T-cell (primary cell): ENCODE measurements around the gene ADGRF5. TPM values are rescaled to one million over a fixed set of nuclear protein-coding genes. Genes with fewer than 3 reads are reported as not detected.

Source experiments
- ATAC-seq, 4 experiments: fragments of 200-7000 bp in 3 of 4; fragments of 150-1000 bp in 1 of 4; cut with Tn5 transposase; replicated peaks in 1 of 4; 1 replicate in 3 of 4; 2 replicates in 1 of 4; pipeline ENCODE4 v1.10.0; 2021; ENCODE audit warnings: moderate library complexity in 3 of 4, mild to moderate bottlenecking in 2 of 4, moderate number of reproducible peaks in 1 of 4
- CTCF ChIA-PET, 2 donors: fragments of 300-600 bp; sonication (Branson Sonifier 250); formaldehyde crosslinking; loops; one replicate each; lab custom pipeline; 2022; ENCODE audit warnings: antibody characterized with exemption in 2 of 2; lab: Charles Lee
- POLR2A ChIA-PET, 2 donors: fragments of 300-600 bp; sonication (Branson Sonifier 250); formaldehyde crosslinking; loops; one replicate each; lab custom pipeline; 2022; ENCODE audit warnings: antibody characterized with exemption in 2 of 2; lab: Charles Lee
- DNase-seq, 35 experiments: peaks; one replicate each; pipeline versions ENCODE4 v3.0.0 to v3.0.0-alpha.2; 2013 to 2023
- H3K27ac ChIP-seq: one replicate; pipeline ENCODE4 v1.5.1; 2013; ENCODE audit warnings: low read length
- H3K27me3 ChIP-seq, 2 experiments: replicated peaks in 1 of 2; 1 replicate in 1 of 2; 2 replicates in 1 of 2; pipeline versions ENCODE4 v1.6.1 to v1.7.0; 2013; ENCODE audit warnings: low read length in 1 of 2, mixed read lengths in 1 of 2; ENCODE audit not compliant: control insufficient read depth in 2 of 2, insufficient read depth in 2 of 2; ENCODE audit errors: extremely low read depth in 1 of 2
- H3K36me3 ChIP-seq, 2 donors: 1 replicate in 1 of 2; 2 replicates in 1 of 2; pipeline versions ENCODE4 v1.6.1 to v1.7.0; 2013; ENCODE audit warnings: low read length in 1 of 2; ENCODE audit not compliant: control insufficient read depth in 2 of 2, insufficient read depth in 1 of 2; ENCODE audit errors: extremely low read depth in 1 of 2
- H3K4me1 ChIP-seq, 2 experiments: 1 replicate in 1 of 2; 2 replicates in 1 of 2; pipeline versions ENCODE4 v1.6.1 to v1.7.0; 2013; ENCODE audit warnings: low read length in 2 of 2, mixed read lengths in 1 of 2; ENCODE audit not compliant: insufficient read depth in 2 of 2, control insufficient read depth in 1 of 2; ENCODE audit errors: extremely low read depth in 1 of 2
- H3K4me3 ChIP-seq, 2 donors: 1 replicate in 1 of 2; 2 replicates in 1 of 2; pipeline versions ENCODE4 v1.5.1 to v1.7.0; 2013; ENCODE audit warnings: mild to moderate bottlenecking in 2 of 2, low read length in 1 of 2, moderate library complexity in 1 of 2; ENCODE audit not compliant: control insufficient read depth in 1 of 2; ENCODE audit errors: extremely low read depth in 1 of 2
- H3K9me3 ChIP-seq: 2 replicates; pipeline ENCODE4 v1.7.0; 2013
- H3K27ac Mint-ChIP-seq, 2 donors: one replicate each; pipeline ENCODE4 v1.8.0; 2020 to 2021; ENCODE audit warnings: mild to moderate bottlenecking in 2 of 2, mixed read lengths in 2 of 2
- H3K27me3 Mint-ChIP-seq, 2 donors: one replicate each; pipeline ENCODE4 v1.8.0; 2021 to 2022; ENCODE audit warnings: mixed read lengths in 2 of 2
- H3K36me3 Mint-ChIP-seq: one replicate; pipeline ENCODE4 v1.8.0; 2021; ENCODE audit warnings: mixed read lengths
- H3K4me1 Mint-ChIP-seq, 3 donors: one replicate each; pipeline ENCODE4 v1.8.0; 2020 to 2022; ENCODE audit warnings: mixed read lengths in 3 of 3, mild to moderate bottlenecking in 1 of 3
- H3K4me3 Mint-ChIP-seq, 3 donors: one replicate each; pipeline ENCODE4 v1.8.0; 2020 to 2022; ENCODE audit warnings: mild to moderate bottlenecking in 3 of 3, mixed read lengths in 3 of 3, moderate library complexity in 3 of 3
- H3K9me3 Mint-ChIP-seq, 3 donors: one replicate each; pipeline ENCODE4 v1.8.0; 2020 to 2022; ENCODE audit warnings: mixed read lengths in 3 of 3
- WGBS: methylation state at CpG from one replicate; pipeline ENCODE4 v1.1.5; 2013; ENCODE audit warnings: missing lambda C conversion rate; ENCODE audit not compliant: insufficient coverage; 5-methylcytosine and 5-hydroxymethylcytosine counted together
- total RNA-seq, 35 experiments: library from RNA in 6 of 35; stranded (reverse) in 6 of 35; fragments of 120-200 nt in 1 of 35; gene quantifications; one replicate each; pipeline versions ENCODE4 v1.2.1 to v1.2.4 and lab custom pipeline; 2013 to 2026

Gene ADGRF5
- total RNA-seq, 5 donors from 2014 or later (not counting 1 experiment from before 2014, with no cell fraction given), result 0.07 to 0.32 (median 0.22) TPM; not detected in 2

- H3K4me3 ChIP-seq, result no peak overlapping the region
- no peaks in the 10 kb centered on the region for H3K27me3 ChIP-seq
- Mint-ChIP-seq H3K4me1 (no peaks in the 10 kb centered on the region), H3K27me3 (peaks cover 3 to 9% of the 10 kb centered on the region in 2 donors), H3K36me3 (no peaks in the 10 kb centered on the region), H3K9me3 (no peaks in the 10 kb centered on the region), H3K27ac (no peak overlapping the region), H3K4me3 (no peak overlapping the region)
- no peaks in the 10 kb centered on the region for H3K36me3 ChIP-seq
- H3K27ac ChIP-seq, result no peak overlapping the region
- DNase-seq (no peak), ATAC-seq (no peak)
- no peaks in the 10 kb centered on the region for H3K9me3 ChIP-seq
- POLR2A ChIA-PET, result no interaction called here
- CTCF ChIA-PET, result no interaction called here
- no peaks in the 10 kb centered on the region for H3K4me1 ChIP-seq
Measured at GRCh38 chr6:46915380-46915779, 6.4 kb downstream of the ADGRF5 start.

GRCh38 chr6:46914279-46914810 is 7.4 kb downstream of the ADGRF5 start:
- H3K27ac ChIP-seq, result no peak overlapping the region
- no peak overlapping the region for H3K4me3 ChIP-seq
- Mint-ChIP-seq H3K36me3 (no peaks in the 10 kb centered on the region), H3K27ac (no peak overlapping the region), H3K27me3 (peaks cover 3 to 9% of the 10 kb centered on the region in 2 donors), H3K4me3 (no peak overlapping the region), H3K4me1 (no peaks in the 10 kb centered on the region), H3K9me3 (no peaks in the 10 kb centered on the region)
- no peaks in the 10 kb centered on the region for H3K36me3 ChIP-seq
- no peaks in the 10 kb centered on the region for H3K9me3 ChIP-seq
- H3K4me1 ChIP-seq, result no peaks in the 10 kb centered on the region
- CTCF ChIA-PET, result no interaction called here
- WGBS, result 75% methylated on average over 1 of the region's 4 CpGs
- no peak for DNase-seq
- H3K27me3 ChIP-seq, result no peaks in the 10 kb centered on the region
- ATAC-seq, result no peak
- POLR2A ChIA-PET, result no interaction called here

- Mint-ChIP-seq H3K27me3 (peaks cover 0 to 2% of the 10 kb centered on the region in 2 donors), H3K9me3 (no peaks in the 10 kb centered on the region), H3K4me3 (no peak overlapping the region), H3K4me1 (no peaks in the 10 kb centered on the region), H3K27ac (no peak overlapping the region), H3K36me3 (no peaks in the 10 kb centered on the region)
- no peaks in the 10 kb centered on the region for H3K27me3 ChIP-seq
- CTCF ChIA-PET, result no interaction called here
- WGBS, result 75% methylated on average over 1 of the region's 2 CpGs
- no peak overlapping the region for H3K4me3 ChIP-seq
- no peaks in the 10 kb centered on the region for H3K4me1 ChIP-seq
- H3K27ac ChIP-seq, result no peak overlapping the region
- DNase-seq, result no peak
- ATAC-seq, result no peak
- no peaks in the 10 kb centered on the region for H3K36me3 ChIP-seq
- POLR2A ChIA-PET, result no interaction called here
- no peaks in the 10 kb centered on the region for H3K9me3 ChIP-seq
Measured at GRCh38 chr6:46909371-46909770, 12.4 kb downstream of the ADGRF5 start.

GRCh38 chr6:46906776-46907175 is 15.0 kb downstream of the ADGRF5 start:
- POLR2A ChIA-PET, result no interaction called here
- DNase-seq, result no peak
- no peaks in the 10 kb centered on the region for H3K36me3 Mint-ChIP-seq
- Histone ChIP-seq H3K36me3 (no peaks in the 10 kb centered on the region), H3K27ac (no peak overlapping the region), H3K27me3 (peaks cover 0 to 3% of the 10 kb centered on the region in 2 experiments), H3K9me3 (no peaks in the 10 kb centered on the region), H3K4me3 (no peak overlapping the region), H3K4me1 (no peaks in the 10 kb centered on the region)
- H3K27me3 Mint-ChIP-seq, result peaks cover 8 to 9% of the 10 kb centered on the region in 2 donors
- no peaks in the 10 kb centered on the region for H3K9me3 Mint-ChIP-seq
- H3K4me1 Mint-ChIP-seq, result no peaks in the 10 kb centered on the region
- no peak overlapping the region for H3K27ac Mint-ChIP-seq
- no CpG with 5 or more reads among the region's 3 CpGs for WGBS
- no peak for ATAC-seq
- CTCF ChIA-PET, result no interaction called here
- no peak overlapping the region for H3K4me3 Mint-ChIP-seq

GRCh38 chr6:46904117-46904516 is 17.6 kb downstream of the ADGRF5 start:
- H3K4me3 Mint-ChIP-seq, result no peak overlapping the region
- ATAC-seq, result no peak
- H3K27me3 Mint-ChIP-seq, result peaks cover 10 to 16% of the 10 kb centered on the region in 2 donors

GRCh38 chr6:46903175-46903574 is 18.6 kb downstream of the ADGRF5 start:
- ATAC-seq (no peak), DNase-seq (no peak)
- peaks cover 13 to 18% of the 10 kb centered on the region in 2 donors for H3K27me3 Mint-ChIP-seq
- Histone ChIP-seq H3K4me3 (no peak overlapping the region), H3K36me3 (no peaks in the 10 kb centered on the region), H3K4me1 (no peaks in the 10 kb centered on the region), H3K27me3 (peaks cover 0 to 3% of the 10 kb centered on the region in 2 experiments), H3K9me3 (no peaks in the 10 kb centered on the region), H3K27ac (no peak overlapping the region)
- H3K9me3 Mint-ChIP-seq, result no peaks in the 10 kb centered on the region
- ChIA-PET POLR2A (no interaction called here), CTCF (no interaction called here)
- H3K36me3 Mint-ChIP-seq, result no peaks in the 10 kb centered on the region
- no peaks in the 10 kb centered on the region for H3K4me1 Mint-ChIP-seq
- 83% methylated on average over 2 of the region's 4 CpGs for WGBS
- H3K4me3 Mint-ChIP-seq, result no peak overlapping the region
- H3K27ac Mint-ChIP-seq, result no peak overlapping the region

More at GRCh38 chr6:46904117-46904516, 17.6 kb downstream of the ADGRF5 start:
- Histone ChIP-seq H3K4me3 (no peak overlapping the region), H3K9me3 (no peaks in the 10 kb centered on the region), H3K36me3 (no peaks in the 10 kb centered on the region), H3K27ac (no peak overlapping the region), H3K27me3 (peaks cover 0 to 3% of the 10 kb centered on the region in 2 experiments), H3K4me1 (no peaks in the 10 kb centered on the region)
- Mint-ChIP-seq H3K9me3 (no peaks in the 10 kb centered on the region), H3K4me1 (no peaks in the 10 kb centered on the region), H3K27ac (no peak overlapping the region), H3K36me3 (no peaks in the 10 kb centered on the region)
- POLR2A ChIA-PET, result no interaction called here
- WGBS, result no CpG with 5 or more reads among the region's 3 CpGs
- DNase-seq, result no peak
- CTCF ChIA-PET, result no interaction called here

- 50% methylated on average over 2 of the region's 5 CpGs for WGBS
- H3K9me3 ChIP-seq, result no peaks in the 10 kb centered on the region
- H3K4me1 ChIP-seq, result no peaks in the 10 kb centered on the region
- ChIA-PET CTCF (no interaction called here), POLR2A (no interaction called here)
- Mint-ChIP-seq H3K9me3 (no peaks in the 10 kb centered on the region), H3K4me1 (no peaks in the 10 kb centered on the region), H3K27me3 (peaks cover 13 to 21% of the 10 kb centered on the region in 2 donors), H3K4me3 (no peak overlapping the region), H3K27ac (no peak overlapping the region), H3K36me3 (no peaks in the 10 kb centered on the region)
- H3K4me3 ChIP-seq, result no peak overlapping the region
- no peak overlapping the region for H3K27ac ChIP-seq
- DNase-seq (no peak), ATAC-seq (no peak)
- no peaks in the 10 kb centered on the region for H3K36me3 ChIP-seq
- peaks cover 0 to 3% of the 10 kb centered on the region in 2 experiments for H3K27me3 ChIP-seq
Measured at GRCh38 chr6:46901882-46902314, 19.8 kb downstream of the ADGRF5 start.
